ENCODE results near the gene TOMT.

Gene TOMT

GRCh38 chr11:72088076-72088808 is 17.5 kb upstream of the TOMT start:
- DNase-seq (ENCODE audit: low spot score): no peak

DNA sequence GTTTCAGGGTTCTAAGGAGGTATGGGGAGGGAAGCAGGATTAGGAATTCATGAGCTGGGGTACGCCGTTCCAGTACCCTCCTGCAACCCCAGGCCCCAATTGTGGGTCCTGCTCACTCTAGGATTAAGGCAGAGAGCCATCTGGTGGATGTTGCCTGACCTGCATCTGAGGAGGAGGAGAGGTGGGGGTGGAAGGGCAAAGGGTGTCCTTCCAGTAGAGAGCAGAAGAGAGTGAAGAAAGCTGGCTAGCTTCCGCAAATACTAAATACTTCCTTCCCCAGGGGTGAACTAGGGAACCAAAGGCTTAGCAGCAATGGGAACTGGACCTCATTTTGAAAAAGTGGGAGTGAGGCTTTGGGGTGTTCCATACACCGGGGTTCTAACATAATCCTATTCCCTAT is 14.4 kb upstream of the TOMT start:
- no peak for DNase-seq (ENCODE audit: low spot score)

- DNase-seq (ENCODE audit: low spot score): no peak
Measured at GRCh38 chr11:72098741-72099140, 7.0 kb upstream of the TOMT start.

GRCh38 chr11:72100009-72100408 is 5.7 kb upstream of the TOMT start:
- no peak for DNase-seq (ENCODE audit: low spot score)

DNA sequence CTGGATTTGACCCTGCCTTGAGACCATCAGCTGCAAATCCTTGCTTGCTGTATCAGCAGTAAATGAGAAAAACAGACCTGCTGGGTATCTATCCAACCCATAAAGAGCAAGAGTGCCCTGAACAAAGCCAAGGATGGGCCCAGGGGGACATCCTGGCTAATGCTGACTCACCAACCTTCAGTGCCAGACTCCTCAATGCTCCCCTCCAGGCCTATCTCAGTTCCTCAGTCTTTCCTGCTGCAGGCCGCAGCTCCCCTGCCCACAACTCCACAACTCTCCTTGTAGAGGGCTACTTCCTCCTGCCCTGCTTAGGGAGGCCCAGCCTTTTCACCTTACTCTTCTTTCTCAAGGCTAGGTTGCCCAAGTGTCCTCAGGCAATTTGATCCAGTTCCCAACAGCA is 5.3 kb upstream of the TOMT start:
- DNase-seq (ENCODE audit: low spot score): no peak

GRCh38 chr11:72102162-72102561 is 3.6 kb upstream of the TOMT start:
- no peak for DNase-seq (ENCODE audit: low spot score)

GRCh38 chr11:72102631-72102945 is 3.1 kb upstream of the TOMT start:
- no peak for DNase-seq (ENCODE audit: low spot score)

DNA sequence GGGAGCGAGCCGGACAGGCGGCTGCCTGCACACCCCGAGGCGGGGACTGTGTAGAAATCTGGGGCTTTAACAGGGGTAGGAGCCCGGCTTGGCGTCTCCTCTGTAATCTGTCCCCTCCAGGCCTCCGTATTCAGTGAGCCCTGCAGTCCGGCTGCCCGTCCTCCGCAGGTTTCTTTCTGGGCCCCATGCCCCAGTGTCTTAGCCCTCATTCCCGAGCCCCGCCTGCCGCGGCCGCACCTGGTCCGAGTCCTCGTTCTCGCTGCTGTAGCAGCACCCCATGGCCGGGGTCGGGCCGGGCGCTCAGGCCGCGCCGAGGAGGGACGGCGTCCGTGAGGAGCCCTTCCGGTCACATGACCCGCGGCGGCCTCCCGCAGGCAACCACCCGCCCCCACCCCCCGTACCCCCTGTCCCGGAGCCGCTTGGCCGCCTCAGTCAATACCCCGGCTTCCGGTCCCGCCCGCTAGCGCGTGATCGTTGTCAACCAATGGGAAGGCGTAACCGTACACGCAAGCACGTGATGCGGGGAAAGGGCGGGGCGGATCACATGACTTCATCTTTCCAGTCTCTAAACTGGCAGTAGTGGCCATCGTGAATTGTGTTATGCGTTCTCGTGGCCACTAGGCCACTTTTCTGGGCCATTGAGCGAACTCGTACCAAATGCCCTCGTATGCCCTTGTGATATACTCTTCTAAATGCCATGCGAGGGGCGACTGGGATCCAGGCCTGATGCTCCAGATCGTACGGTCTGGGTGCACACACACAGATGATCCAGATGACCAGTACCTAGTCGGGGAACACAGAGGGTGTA is 2.6 kb upstream of the TOMT start, which contains the start of gene LAMTOR1:
LAMTOR1 (minus strand) TSS at position 352 of the 808 bp plus-strand sequence; CDS start at position 279, 73 bp downstream.
- DNase-seq (ENCODE audit: low spot score): peak; percentile 99

GRCh38 chr11:72103754-72104167 is 2.0 kb upstream of the TOMT start:
- no peak for DNase-seq (ENCODE audit: low spot score)

DNA sequence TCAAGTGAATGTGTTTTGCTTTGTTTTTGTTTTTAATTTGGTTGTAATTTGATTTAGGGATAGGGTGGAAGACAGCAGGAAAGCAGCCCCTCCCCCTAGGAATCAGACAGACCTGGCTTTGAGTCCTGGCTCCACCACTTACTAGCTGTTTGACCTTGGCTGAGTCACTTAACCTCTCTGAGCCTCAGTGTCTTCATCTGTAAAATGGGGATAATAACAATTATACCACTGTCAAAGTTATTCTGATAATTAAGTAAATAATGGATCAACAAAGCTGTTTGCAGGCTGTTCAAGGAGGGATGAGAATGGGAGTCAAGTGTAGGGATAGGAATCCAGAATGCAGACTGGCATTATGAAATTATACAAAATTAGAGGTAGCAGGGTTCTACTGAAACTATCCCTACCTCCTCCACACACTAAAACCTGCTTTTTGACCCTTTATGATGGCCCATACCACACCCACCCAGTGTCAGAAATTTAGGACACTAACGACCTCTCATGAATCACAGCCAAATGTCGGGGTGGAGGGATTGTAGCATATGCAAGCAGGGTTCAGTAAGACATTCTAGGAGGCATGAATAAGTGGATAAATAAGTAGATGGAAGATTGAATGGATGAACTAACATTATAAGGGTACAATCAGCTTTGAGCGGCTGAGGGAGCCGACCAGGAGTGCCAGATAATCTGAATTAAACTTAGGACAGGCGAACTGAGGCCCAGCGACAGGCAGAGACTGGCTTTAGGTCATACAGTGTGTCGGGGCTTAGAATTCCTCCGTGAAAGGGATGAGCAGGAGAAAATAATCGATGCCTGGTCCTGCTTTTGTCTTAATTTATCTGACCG is 5.8 kb downstream of the TOMT start:
- DNase-seq (ENCODE audit: low spot score): no peak

- DNase-seq (ENCODE audit: low spot score): peak; percentile 100
Measured at GRCh38 chr11:72112143-72112977, 6.6 kb downstream of the TOMT start, which contains the start of gene ANAPC15. Gene ANAPC15, minus strand, starts transcription at chr11:72112695. Its CDS starts 1,419 bp downstream, at chr11:72111276.

DNA sequence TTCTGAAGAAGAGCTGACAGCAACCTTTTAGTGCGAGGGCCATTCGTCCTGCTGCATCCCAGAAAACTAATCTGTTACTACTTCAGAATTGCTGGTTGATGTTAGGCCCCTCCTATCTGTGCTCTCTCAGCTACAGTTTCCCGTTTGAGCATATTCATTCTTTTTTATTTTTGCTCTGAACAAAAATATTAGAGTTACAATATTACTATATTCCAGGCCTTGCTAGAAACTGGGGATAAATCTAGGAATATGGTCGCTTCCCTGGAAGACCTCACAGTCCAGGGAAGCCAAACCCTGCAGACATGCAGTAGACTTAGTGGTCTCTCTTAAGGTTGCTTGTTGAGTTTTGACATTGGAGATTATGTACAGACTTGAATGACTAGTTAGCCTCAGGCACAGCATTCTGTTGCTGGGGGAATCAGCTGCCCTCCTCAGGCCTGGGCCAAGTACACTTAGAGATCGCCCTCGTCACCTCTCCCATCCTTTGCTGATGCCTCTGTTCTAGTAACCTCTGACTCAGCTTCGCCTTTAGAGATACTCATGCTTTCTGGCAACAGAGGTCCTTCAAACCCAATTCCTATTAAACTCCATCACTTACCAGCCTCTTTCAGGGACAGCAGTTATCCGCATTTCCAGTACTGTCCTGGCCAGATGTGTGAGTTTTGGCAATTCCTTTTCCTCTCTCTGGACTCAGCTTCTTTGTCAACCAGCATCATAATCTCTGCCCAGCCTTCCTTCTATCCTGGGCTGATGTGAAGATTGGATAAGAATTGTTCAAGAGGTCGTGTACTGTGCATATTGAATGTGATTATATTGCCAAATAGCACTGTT is 7.5 kb downstream of the TOMT start:
- no peak for DNase-seq (ENCODE audit: low spot score)

DNA sequence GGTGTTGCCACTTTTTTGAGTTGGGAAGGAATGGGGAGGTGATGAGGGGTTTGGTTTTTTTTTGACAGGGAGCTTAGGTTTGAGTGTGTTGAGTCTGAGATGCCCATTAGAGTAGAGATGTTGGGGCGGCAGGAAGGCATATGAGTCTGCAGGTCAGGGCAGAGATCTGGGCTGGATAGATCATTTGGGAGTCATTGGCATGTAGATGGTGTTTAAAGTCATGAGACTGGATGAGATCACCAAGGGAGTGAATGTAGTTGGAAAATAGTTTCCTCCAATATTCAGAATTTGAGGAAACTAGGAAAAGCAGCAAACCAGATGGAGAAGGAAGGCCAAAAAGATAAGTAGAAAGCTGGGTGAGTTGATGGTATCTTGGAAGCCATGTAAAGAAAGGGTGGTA is 8.8 kb downstream of the TOMT start:
- DNase-seq (ENCODE audit: low spot score): no peak

- no peak for DNase-seq (ENCODE audit: low spot score)
Measured at GRCh38 chr11:72116019-72116755, 10.5 kb downstream of the TOMT start.

- no peak for DNase-seq (ENCODE audit: low spot score)
Measured at GRCh38 chr11:72119198-72119597, 13.5 kb downstream of the TOMT start.

GRCh38 chr11:72120930-72121329 is 15.2 kb downstream of the TOMT start:
- no peak for DNase-seq (ENCODE audit: low spot score)

- no peak for DNase-seq (ENCODE audit: low spot score)
Measured at GRCh38 chr11:72122607-72123006, 16.9 kb downstream of the TOMT start.

- DNase-seq (ENCODE audit: low spot score): no peak
Measured at GRCh38 chr11:72123117-72123653, 17.5 kb downstream of the TOMT start.

DNA sequence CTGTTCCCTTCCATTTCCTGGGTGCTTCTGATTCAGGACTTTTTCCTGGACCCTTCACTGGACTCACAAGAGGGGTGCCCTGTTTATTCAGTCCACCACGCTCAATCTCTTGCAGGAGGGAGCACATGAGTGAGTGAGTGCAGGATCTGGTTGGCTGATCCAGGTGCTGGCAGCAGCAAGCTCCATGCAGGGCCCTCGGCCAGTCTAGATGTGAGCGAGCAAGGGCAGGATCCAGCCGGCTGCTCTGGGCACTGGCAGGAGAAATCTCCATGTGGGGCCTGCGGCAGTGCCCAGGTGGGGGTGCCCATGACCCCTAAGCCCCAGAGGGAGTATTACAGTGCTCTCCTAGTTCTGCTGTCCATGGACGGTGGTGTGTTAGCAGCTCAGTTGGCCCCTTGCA is 18.3 kb downstream of the TOMT start:
- DNase-seq (ENCODE audit: low spot score): no peak

- no peak for DNase-seq (ENCODE audit: low spot score)
Measured at GRCh38 chr11:72125956-72126355, 20.2 kb downstream of the TOMT start.
